Measurements from ENCODE around the gene SERPINE1. TPM values are rescaled to one million over a fixed set of nuclear protein-coding genes. Genes with fewer than 3 reads are reported as not detected.
A peak's percentile ranks its signal among the peaks of the same experiment; 100 is the strongest.
"Not testable (repeated sequence)": the region's sequence is repeated elsewhere in the genome, so short reads cannot be mapped to it uniquely, and the experiment has no call there.

The SERPINE1 gene
- total and polyA plus RNA-seq, 2 of the 13 experiments (the other 11 are each of a cell fraction or from before 2014, with no cell fraction given): 21.2 to 1,576 TPM

- in situ Hi-C loops (cut with HindIII; ENCODE audit: extremely low pct_ligation_motif_present, low pct_unique_long_range_greater_than_20kb); H3K27me3 ChIP-seq (ENCODE audit: control insufficient read depth in 1 of 2, insufficient read depth in 2 of 2, low read length in 2 of 2); H3K9me3 ChIP-seq (ENCODE audit: low read length); DNase-seq (ENCODE audit: low spot score); intact Hi-C loops (cut with micrococcal nuclease; ENCODE audit: unreplicated experiment); H2AFZ ChIP-seq (ENCODE audit: low read length); H3K36me3 ChIP-seq (replicated peaks in 1 of 2; ENCODE audit: control insufficient read depth in 1 of 2, insufficient read depth in 2 of 2, low read length in 2 of 2); H4K20me1 ChIP-seq (ENCODE audit: insufficient read depth, low read length); FAIRE-seq; CTCF ChIA-PET (ENCODE audit: low intra/inter-chr PET ratio, low total read pairs); H3K79me2 ChIP-seq (ENCODE audit: insufficient read depth, low read length); ATAC-seq: not testable (repeated sequence)
- TF ChIP-seq ZNF564 (CRISPR knock-in tag; IDR thresholded peaks at IDR 0.05) (0 out of 2 replicates have a peak, but pooled peaks have one; percentile 21), ZNF121 (CRISPR knock-in tag; IDR thresholded peaks at IDR 0.05) (peak; percentile 95), CHD4 (IDR thresholded peaks at IDR 0.05; ENCODE audit: borderline replicate concordance, low read length) (0 out of 2 replicates have a peak, but pooled peaks have one; percentile 26)
- Histone ChIP-seq H3K9ac (ENCODE audit: insufficient read depth, low read depth, low read length) (peak overlapping the region; percentile 89), H3K4me1 (ENCODE audit: insufficient read depth, low read length) (peaks cover 92% of the 10 kb centered on the region), H3K4me2 (ENCODE audit: low read depth, low read length) (peak overlapping the region; percentile 94), H3K4me3 (replicated peaks in 1 of 3; ENCODE audit: insufficient read depth in 1 of 3, low read depth in 2 of 3, low read length in 3 of 3) (peak overlapping the region in 2 of 3 experiments; percentile 61 to 68; a peak in 3 of 6 replicates), H3K27ac (ENCODE audit: extremely low read length, insufficient read depth, low read length) (peak overlapping the region; percentile 99)
- 63% methylated on average over 9 of the region's 9 CpGs for WGBS (ENCODE audit: low lambda C conversion rate)
- TSS peak; percentile 43 for BruUV-seq (replicated peaks)
- POLR2A ChIA-PET: interaction anchor here (1.2 to 4.1 kb wide), 18 partner anchors 9 to 232 kb away, joined by 3 to 68 read pairs (median 14); partner anchors contain the start of genes AP1S1, FIS1, PLOD3 and TRIM56
Observed at GRCh38 chr7:101121631-101121990, 5.3 kb upstream of the SERPINE1 start.

DNA sequence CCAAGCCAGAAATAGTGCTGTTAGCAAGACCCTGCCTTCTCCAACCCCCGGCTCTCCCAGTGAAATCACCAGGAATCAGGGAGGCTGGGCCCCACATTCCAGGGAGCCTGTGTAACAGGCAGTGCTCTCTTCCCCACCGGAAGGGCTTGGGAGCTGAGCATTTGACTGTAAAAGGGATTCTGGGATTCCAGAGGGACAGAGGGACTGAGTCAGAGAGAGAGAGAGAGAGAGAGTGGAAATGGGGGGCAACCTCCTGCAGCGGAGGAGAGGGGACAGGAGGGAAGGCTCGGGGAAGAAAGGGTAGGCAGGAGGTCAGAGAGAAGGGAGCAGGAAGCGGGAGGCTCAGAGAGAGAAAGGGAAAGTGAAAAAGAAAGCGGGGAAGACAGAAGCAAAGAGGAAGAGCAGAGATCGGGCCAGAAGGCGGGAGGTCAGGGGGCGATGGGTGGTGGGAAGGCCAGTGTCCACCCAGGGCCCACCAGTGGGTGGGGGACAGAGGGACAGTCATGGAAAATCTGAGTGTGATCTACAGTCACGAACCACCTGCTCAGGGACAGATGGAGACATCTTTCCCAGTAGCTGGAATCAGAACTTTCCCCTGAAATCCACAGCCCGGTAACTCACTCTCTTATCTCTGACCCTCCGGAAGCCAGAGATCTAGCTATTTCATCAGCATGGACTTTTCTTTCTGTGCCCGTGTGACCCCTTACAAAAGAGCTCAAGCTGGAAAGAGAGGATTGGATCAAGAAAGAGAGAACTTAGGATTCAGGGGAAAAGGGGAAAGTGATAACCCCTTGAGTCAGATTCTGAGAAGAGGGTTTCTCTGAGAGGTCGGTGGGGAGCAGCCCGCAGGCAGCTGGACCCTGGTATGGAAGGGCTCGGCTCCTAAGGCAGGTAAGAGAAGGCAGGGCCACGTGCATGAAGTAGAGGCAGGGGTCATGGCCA, 4.6 kb upstream of the SERPINE1 start:
- FAIRE-seq (peak; percentile 88), DNase-seq (ENCODE audit: low spot score) (peak; percentile 93), ATAC-seq (peak; percentile 57)
- Histone ChIP-seq H3K27me3 (ENCODE audit: control insufficient read depth in 1 of 2, insufficient read depth in 2 of 2, low read length in 2 of 2) (no peaks in the 10 kb centered on the region; a peak in 1 of 5 replicates), H3K9me3 (ENCODE audit: low read length) (no peaks in the 10 kb centered on the region), H3K79me2 (ENCODE audit: insufficient read depth, low read length) (peaks cover 3% of the 10 kb centered on the region), H3K4me2 (ENCODE audit: low read depth, low read length) (peak overlapping the region; percentile 94), H3K9ac (ENCODE audit: insufficient read depth, low read depth, low read length) (peak overlapping the region; percentile 89), H3K4me3 (replicated peaks in 1 of 3; ENCODE audit: insufficient read depth in 1 of 3, low read depth in 2 of 3, low read length in 3 of 3) (peak overlapping the region; percentile 51 to 68 (median 61)), H3K27ac (ENCODE audit: extremely low read length, insufficient read depth, low read length) (peak overlapping the region; percentile 99), H3K36me3 (replicated peaks in 1 of 2; ENCODE audit: control insufficient read depth in 1 of 2, insufficient read depth in 2 of 2, low read length in 2 of 2) (no peaks in the 10 kb centered on the region), H4K20me1 (ENCODE audit: insufficient read depth, low read length) (peaks cover 3% of the 10 kb centered on the region; the same call in 1 of the 2 replicates), H2AFZ (ENCODE audit: low read length) (no peak overlapping the region), H3K4me1 (ENCODE audit: insufficient read depth, low read length) (peaks cover 87% of the 10 kb centered on the region)
- intact Hi-C loops (cut with micrococcal nuclease; ENCODE audit: unreplicated experiment): no loop called here
- BruUV-seq (replicated peaks): no TSS peak
- POLR2A ChIA-PET: interaction anchor here (0.7 to 4.1 kb wide), 25 partner anchors 10 to 264 kb away, joined by 3 to 68 read pairs (median 8); partner anchors contain the start of genes AP1S1, CLDN15, FIS1 and PLOD3
- in situ Hi-C loops (cut with HindIII; ENCODE audit: extremely low pct_ligation_motif_present, low pct_unique_long_range_greater_than_20kb): no loop called here
- CTCF ChIA-PET (ENCODE audit: low intra/inter-chr PET ratio, low total read pairs): interaction anchor here (1.4 kb wide), 1 partner anchor 27 kb away, joined by 3 read pairs; no protein-coding TSS in a partner anchor
- WGBS (ENCODE audit: low lambda C conversion rate): 1% methylated on average over 16 of the region's 17 CpGs
- TF ChIP-seq NFRKB (IDR thresholded peaks at IDR 0.05) (no peak; the same call in 1 of the 2 replicates), ZNF607 (CRISPR knock-in tag; IDR thresholded peaks at IDR 0.05; ENCODE audit: borderline replicate concordance) (no peak), PAX8 (CRISPR knock-in tag; IDR thresholded peaks at IDR 0.05; ENCODE audit: borderline replicate concordance) (no peak), ZNF121 (CRISPR knock-in tag; IDR thresholded peaks at IDR 0.05) (peak; percentile 77), CBX1 (IDR thresholded peaks at IDR 0.05; ENCODE audit: low read depth) (no peak), ZNF17 (CRISPR knock-in tag; IDR thresholded peaks at IDR 0.05) (no peak), PPARG (CRISPR knock-in tag; conservative IDR thresholded peaks at IDR 0.05) (peak; percentile 66; the same call in 1 of the 2 replicates), KDM5A (IDR thresholded peaks at IDR 0.05; ENCODE audit: borderline replicate concordance, low read length) (no peak), FOXC1 (CRISPR knock-in tag; IDR thresholded peaks at IDR 0.05; ENCODE audit: borderline replicate concordance) (no peak)
- TF ChIP-seq, protein P1, sequence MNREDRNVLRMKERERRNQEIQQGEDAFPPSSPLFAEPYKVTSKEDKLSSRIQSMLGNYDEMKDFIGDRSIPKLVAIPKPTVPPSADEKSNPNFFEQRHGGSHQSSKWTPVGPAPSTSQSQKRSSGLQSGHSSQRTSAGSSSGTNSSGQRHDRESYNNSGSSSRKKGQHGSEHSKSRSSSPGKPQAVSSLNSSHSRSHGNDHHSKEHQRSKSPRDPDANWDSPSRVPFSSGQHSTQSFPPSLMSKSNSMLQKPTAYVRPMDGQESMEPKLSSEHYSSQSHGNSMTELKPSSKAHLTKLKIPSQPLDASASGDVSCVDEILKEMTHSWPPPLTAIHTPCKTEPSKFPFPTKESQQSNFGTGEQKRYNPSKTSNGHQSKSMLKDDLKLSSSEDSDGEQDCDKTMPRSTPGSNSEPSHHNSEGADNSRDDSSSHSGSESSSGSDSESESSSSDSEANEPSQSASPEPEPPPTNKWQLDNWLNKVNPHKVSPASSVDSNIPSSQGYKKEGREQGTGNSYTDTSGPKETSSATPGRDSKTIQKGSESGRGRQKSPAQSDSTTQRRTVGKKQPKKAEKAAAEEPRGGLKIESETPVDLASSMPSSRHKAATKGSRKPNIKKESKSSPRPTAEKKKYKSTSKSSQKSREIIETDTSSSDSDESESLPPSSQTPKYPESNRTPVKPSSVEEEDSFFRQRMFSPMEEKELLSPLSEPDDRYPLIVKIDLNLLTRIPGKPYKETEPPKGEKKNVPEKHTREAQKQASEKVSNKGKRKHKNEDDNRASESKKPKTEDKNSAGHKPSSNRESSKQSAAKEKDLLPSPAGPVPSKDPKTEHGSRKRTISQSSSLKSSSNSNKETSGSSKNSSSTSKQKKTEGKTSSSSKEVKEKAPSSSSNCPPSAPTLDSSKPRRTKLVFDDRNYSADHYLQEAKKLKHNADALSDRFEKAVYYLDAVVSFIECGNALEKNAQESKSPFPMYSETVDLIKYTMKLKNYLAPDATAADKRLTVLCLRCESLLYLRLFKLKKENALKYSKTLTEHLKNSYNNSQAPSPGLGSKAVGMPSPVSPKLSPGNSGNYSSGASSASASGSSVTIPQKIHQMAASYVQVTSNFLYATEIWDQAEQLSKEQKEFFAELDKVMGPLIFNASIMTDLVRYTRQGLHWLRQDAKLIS (CRISPR knock-in tag; IDR thresholded peaks at IDR 0.05): no peak

Measured in HepG2 (cell line).